GM10266 (cell line): ENCODE results near the gene LTBP3.

Experiments used
- DNase-seq: peaks from one replicate; pipeline ENCODE4 v3.0.0; 2012; ENCODE audit errors: extremely low spot score
- TF ChIP-seq, protein P1 (sequence below): IDR thresholded peaks from 2 replicates; pipeline ENCODE4 v1.5.1; 2012; ENCODE audit warnings: mild to moderate bottlenecking, low read depth; ENCODE audit not compliant: control insufficient read depth, insufficient read depth; ENCODE audit errors: missing control alignments

Gene LTBP3

GRCh38 chr11:65500387-65501185 lies 57.6 kb downstream of the LTBP3 start:
- no peak for DNase-seq
- TF ChIP-seq, protein P1, sequence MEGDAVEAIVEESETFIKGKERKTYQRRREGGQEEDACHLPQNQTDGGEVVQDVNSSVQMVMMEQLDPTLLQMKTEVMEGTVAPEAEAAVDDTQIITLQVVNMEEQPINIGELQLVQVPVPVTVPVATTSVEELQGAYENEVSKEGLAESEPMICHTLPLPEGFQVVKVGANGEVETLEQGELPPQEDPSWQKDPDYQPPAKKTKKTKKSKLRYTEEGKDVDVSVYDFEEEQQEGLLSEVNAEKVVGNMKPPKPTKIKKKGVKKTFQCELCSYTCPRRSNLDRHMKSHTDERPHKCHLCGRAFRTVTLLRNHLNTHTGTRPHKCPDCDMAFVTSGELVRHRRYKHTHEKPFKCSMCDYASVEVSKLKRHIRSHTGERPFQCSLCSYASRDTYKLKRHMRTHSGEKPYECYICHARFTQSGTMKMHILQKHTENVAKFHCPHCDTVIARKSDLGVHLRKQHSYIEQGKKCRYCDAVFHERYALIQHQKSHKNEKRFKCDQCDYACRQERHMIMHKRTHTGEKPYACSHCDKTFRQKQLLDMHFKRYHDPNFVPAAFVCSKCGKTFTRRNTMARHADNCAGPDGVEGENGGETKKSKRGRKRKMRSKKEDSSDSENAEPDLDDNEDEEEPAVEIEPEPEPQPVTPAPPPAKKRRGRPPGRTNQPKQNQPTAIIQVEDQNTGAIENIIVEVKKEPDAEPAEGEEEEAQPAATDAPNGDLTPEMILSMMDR, result no peak

DNA sequence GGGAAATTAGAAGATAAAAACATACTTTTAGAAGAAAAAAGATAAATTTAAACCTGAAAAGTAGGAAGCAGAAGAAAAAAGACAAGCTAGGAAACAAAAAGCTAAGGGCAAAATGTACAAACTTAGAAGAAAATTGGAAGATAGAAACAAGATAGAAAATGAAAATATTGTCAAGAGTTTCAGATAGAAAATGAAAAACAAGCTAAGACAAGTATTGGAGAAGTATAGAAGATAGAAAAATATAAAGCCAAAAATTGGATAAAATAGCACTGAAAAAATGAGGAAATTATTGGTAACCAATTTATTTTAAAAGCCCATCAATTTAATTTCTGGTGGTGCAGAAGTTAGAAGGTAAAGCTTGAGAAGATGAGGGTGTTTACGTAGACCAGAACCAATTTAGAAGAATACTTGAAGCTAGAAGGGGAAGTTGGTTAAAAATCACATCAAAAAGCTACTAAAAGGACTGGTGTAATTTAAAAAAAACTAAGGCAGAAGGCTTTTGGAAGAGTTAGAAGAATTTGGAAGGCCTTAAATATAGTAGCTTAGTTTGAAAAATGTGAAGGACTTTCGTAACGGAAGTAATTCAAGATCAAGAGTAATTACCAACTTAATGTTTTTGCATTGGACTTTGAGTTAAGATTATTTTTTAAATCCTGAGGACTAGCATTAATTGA lies 58.3 kb downstream of the LTBP3 start:
- DNase-seq, result no peak
- TF ChIP-seq, protein P1, result no peak

DNA sequence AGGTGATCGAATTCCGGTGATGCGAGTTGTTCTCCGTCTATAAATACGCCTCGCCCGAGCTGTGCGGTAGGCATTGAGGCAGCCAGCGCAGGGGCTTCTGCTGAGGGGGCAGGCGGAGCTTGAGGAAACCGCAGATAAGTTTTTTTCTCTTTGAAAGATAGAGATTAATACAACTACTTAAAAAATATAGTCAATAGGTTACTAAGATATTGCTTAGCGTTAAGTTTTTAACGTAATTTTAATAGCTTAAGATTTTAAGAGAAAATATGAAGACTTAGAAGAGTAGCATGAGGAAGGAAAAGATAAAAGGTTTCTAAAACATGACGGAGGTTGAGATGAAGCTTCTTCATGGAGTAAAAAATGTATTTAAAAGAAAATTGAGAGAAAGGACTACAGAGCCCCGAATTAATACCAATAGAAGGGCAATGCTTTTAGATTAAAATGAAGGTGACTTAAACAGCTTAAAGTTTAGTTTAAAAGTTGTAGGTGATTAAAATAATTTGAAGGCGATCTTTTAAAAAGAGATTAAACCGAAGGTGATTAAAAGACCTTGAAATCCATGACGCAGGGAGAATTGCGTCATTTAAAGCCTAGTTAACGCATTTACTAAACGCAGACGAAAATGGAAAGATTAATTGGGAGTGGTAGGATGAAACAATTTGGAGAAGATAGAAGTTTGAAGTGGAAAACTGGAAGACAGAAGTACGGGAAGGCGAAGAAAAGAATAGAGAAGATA lies 59.0 kb downstream of the LTBP3 start, which contains the start of gene MALAT1:
Gene MALAT1, plus strand, starts transcription at position 69 of the 736 bp plus-strand sequence.
- TF ChIP-seq, protein P1, result no peak
- peak; percentile 65 for DNase-seq

DNA sequence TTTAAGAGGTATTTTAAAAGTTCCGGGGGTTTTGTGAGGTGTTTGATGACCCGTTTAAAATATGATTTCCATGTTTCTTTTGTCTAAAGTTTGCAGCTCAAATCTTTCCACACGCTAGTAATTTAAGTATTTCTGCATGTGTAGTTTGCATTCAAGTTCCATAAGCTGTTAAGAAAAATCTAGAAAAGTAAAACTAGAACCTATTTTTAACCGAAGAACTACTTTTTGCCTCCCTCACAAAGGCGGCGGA lies 59.5 kb downstream of the LTBP3 start:
- no peak for DNase-seq
- TF ChIP-seq, protein P1, result no peak

- TF ChIP-seq, protein P1, result no peak
- DNase-seq, result no peak
These were observed 60.0 kb downstream of the LTBP3 start for GRCh38 chr11:65498042-65498726.

DNA sequence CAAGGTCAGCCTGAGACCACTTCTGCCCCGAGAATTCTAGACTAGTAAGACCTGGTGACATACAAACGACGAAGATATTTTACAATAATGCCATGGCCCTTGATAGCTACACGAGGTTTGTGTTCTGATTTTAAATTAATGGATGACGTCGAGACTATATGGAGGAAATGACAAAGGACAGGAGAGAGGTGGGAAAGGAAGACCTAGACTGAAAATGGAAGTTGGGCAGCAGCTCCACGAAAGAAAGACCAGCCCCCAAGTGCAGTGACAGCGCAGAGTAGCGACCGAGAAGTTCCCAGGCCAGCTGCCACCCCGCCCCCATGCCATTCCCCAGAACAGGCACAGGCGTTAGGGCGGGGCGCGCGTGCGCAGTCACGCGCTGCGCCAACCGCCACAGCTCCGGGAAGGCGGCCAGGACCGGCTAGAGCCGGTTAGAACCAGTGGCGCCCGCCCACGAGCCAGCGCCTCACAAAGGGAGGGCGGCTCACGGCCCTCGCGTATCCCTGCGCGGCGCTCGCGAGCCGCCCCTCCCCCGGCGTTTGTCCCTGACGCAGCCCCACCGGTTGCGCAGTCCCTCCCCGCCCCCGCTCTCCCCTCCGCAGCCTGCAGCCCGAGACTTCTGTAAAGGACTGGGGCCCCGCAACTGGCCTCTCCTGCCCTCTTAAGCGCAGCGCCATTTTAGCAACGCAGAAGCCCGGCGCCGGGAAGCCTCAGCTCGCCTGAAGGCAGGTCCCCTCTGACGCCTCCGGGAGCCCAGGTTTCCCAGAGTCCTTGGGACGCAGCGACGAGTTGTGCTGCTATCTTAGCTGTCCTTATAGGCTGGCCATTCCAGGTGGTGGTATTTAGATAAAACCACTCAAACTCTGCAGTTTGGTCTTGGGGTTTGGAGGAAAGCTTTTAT lies 60.8 kb downstream of the LTBP3 start:
- TF ChIP-seq, protein P1, result no peak

More for the DNA sequence above, 60.8 kb downstream of the LTBP3 start:
- peak; percentile 86 for DNase-seq
